HG03342 (cell line): ENCODE measurements around the gene FCAMR.

ENCODE experiments used
- ATAC-seq: cut with Tn5 transposase; IDR thresholded peaks from one replicate; pipeline ENCODE4 v1.9.1; 2021; ENCODE audit warnings: mild to moderate bottlenecking, moderate library complexity; ENCODE audit not compliant: unreplicated experiment

The FCAMR gene

GRCh38 chr1:206958144-206958543 is 12.1 kb downstream of the FCAMR start:
- ATAC-seq = no peak

GRCh38 chr1:206957639-206958038 is 12.6 kb downstream of the FCAMR start:
- ATAC-seq = no peak

- ATAC-seq = peak; percentile 33
These were observed 14.5 kb downstream of the FCAMR start for GRCh38 chr1:206955476-206956451.

GRCh38 chr1:206954459-206955342 is 15.6 kb downstream of the FCAMR start:
- ATAC-seq = no peak

GRCh38 chr1:206953626-206954025 is 16.6 kb downstream of the FCAMR start:
- ATAC-seq = no peak

GRCh38 chr1:206953126-206953525 is 17.1 kb downstream of the FCAMR start:
- ATAC-seq = no peak

GRCh38 chr1:206952171-206952570 is 18.1 kb downstream of the FCAMR start:
- ATAC-seq = no peak

GRCh38 chr1:206951318-206952100 is 18.8 kb downstream of the FCAMR start:
- peak; percentile 36 for ATAC-seq

GRCh38 chr1:206949641-206950040 is 20.6 kb downstream of the FCAMR start:
- no peak for ATAC-seq

GRCh38 chr1:206949208-206949607 is 21.1 kb downstream of the FCAMR start:
- no peak for ATAC-seq

- ATAC-seq = no peak
These were observed 23.0 kb downstream of the FCAMR start for GRCh38 chr1:206947255-206947654.

- ATAC-seq = no peak
These were observed 24.0 kb downstream of the FCAMR start, which contains the start of gene PIGR for GRCh38 chr1:206946261-206946660. Gene PIGR, minus strand, starts transcription at chr1:206946466. Its CDS starts 5,935 bp downstream, at chr1:206940531.

GRCh38 chr1:206945779-206946178 is 24.5 kb downstream of the FCAMR start:
- no peak for ATAC-seq

GRCh38 chr1:206944703-206945102 is 25.6 kb downstream of the FCAMR start:
- no peak for ATAC-seq

- no peak for ATAC-seq
These were observed 28.4 kb downstream of the FCAMR start for GRCh38 chr1:206941766-206942418.

GRCh38 chr1:206940588-206940936 is 29.7 kb downstream of the FCAMR start:
- ATAC-seq = no peak

GRCh38 chr1:206939841-206940587 is 30.2 kb downstream of the FCAMR start:
- no peak for ATAC-seq

GRCh38 chr1:206939131-206939530 is 31.1 kb downstream of the FCAMR start:
- no peak for ATAC-seq

GRCh38 chr1:206937425-206937824 is 32.8 kb downstream of the FCAMR start:
- ATAC-seq = no peak
